Activated T-helper 1 cell treated with Interleukin-2 at 50 U/mL for 16 hours (primary cell): Measurements from ENCODE around the gene IL17RB.

Experiments used
- DNase-seq: peaks from one replicate; pipeline ENCODE4 v3.0.0-alpha.2; 2020; ENCODE audit warnings: low read depth

The IL17RB gene, protein sequence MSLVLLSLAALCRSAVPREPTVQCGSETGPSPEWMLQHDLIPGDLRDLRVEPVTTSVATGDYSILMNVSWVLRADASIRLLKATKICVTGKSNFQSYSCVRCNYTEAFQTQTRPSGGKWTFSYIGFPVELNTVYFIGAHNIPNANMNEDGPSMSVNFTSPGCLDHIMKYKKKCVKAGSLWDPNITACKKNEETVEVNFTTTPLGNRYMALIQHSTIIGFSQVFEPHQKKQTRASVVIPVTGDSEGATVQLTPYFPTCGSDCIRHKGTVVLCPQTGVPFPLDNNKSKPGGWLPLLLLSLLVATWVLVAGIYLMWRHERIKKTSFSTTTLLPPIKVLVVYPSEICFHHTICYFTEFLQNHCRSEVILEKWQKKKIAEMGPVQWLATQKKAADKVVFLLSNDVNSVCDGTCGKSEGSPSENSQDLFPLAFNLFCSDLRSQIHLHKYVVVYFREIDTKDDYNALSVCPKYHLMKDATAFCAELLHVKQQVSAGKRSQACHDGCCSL

DNA sequence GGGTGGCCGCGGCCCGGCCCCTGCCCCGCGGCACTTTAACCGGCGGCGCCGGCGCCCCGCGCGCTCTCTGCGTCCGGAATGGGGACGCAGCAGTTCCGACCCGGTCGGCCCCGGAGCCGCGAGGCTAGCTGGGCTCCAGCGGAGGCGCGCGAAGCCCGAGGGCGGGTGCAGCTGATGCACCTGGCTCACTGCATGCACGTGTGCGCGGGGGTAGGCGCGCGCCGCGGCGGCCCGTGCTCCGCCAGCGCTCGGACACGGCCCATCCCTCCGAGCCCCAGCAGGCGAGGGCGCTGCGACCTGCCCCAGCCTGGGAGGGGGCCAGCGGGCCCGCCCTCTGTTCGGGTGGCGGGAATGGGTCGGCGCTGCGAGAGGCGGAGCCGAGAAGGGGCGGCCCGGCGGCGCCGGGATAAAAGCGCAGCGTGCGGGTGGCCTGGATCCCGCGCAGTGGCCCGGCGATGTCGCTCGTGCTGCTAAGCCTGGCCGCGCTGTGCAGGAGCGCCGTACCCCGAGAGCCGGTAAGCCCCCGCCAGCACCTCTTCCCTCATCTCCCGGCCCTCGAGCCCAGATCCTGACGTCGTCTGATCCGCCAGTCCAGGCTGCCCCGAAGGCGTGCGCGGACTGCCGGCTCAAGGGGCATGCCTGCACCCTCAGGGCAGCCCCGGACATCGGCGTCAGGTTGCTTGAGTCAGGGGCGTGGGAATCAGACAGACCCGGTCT lies at the start of gene IL17RB, which contains the start of gene CHDH:
TSS of gene IL17RB (plus strand) at position 435 of the 717 bp plus-strand sequence. CDS start at position 456, 21 bp downstream.
TSS of gene CHDH (minus strand) at position 286 of the 717 bp plus-strand sequence. CDS start 22,411 bp downstream, outside the sequence.
- no peak for DNase-seq

DNA sequence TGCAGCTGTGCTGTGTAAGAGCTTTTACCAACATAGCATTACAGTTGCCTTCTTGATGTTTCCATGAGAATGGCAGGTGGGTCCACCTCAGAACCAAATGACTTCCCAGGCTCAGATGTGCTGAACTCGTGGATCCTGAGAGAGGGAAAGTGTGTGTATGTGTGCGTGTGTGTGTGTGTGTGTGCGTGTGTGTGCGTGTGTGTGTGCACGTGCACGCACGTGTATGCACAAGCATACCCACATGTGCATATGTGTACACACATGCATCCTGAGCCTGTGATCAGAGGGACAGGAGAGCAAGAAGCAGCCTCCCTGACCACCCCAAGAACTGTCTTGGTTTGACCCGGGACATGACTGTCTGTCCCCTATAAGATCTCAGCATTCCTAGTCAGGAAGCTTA lies 48.2 kb upstream of the IL17RB start:
- DNase-seq: no peak

GRCh38 chr3:53799338-53799865 lies 47.0 kb upstream of the IL17RB start:
- DNase-seq: no peak

DNA sequence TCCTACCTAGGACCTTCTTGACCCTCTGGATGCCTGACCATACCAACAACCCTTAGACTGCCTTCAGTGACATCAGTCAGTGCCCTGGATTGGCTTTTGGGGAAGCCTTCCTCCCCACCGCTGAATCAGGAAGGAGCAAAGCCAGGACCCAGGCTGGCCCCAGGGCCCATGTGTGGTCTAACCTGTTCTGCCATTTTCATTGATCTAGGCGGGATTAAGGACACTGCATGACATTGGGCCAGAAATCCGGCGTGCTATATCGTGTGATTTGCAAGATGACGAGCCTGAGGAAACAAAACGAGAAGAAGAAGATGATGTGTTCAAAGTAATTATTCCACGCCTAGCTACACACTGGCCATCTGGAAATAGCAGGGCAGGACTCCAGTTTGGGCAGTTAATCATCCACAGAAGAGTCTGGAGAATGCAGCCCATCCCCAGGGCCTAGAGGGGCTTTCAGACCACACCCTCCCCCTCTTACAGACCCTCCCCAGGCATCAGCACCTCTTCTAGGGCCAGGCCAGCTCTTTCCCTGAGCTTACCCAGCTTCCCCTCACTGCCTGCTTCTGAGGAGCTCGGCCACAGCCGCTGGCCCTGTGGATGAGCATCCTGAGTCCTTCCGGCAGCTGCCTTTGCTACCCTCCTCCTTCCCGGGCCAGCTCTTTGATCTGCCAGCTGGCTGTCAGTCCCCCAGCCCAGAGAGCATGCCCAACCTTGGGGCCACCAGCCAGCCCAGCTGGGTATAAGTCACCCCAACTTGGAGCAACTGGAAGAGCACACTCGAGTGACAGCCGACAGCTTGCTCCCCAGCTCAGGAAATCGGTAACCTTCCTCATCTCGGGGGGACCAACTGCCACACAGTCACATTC lies 46.1 kb upstream of the IL17RB start:
- DNase-seq: no peak

GRCh38 chr3:53801319-53801718 lies 45.0 kb upstream of the IL17RB start:
- no peak for DNase-seq

DNA sequence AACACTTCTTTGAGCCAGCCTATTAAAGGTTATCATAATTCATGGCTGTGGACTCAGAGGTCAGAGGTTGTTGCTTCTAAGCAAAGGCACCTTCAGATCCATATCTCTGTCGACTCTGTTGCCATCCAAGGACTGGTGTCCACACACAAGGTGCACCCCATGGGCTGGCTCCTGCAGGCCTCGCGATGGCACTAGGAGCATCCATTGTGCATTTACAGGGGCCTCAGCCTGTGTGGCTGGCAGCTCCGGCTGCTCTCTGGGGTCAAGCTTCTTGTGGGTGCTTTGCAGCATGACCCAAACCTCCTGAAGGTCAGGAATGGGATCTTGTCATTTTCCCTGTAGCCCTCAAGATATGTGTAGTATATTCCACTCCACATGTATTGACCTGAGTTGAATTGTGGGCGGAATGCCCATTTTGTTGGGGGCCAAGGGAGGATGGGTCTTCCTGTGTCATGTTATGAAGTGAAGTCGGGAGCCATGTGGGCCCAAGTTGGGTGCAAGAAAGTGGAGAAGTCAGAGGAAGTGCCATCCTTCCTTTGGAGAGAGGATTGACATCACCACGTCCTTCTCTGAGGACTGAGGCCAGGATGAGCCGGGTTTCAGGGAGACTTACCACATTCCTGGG lies 44.0 kb upstream of the IL17RB start:
- DNase-seq: no peak

DNA sequence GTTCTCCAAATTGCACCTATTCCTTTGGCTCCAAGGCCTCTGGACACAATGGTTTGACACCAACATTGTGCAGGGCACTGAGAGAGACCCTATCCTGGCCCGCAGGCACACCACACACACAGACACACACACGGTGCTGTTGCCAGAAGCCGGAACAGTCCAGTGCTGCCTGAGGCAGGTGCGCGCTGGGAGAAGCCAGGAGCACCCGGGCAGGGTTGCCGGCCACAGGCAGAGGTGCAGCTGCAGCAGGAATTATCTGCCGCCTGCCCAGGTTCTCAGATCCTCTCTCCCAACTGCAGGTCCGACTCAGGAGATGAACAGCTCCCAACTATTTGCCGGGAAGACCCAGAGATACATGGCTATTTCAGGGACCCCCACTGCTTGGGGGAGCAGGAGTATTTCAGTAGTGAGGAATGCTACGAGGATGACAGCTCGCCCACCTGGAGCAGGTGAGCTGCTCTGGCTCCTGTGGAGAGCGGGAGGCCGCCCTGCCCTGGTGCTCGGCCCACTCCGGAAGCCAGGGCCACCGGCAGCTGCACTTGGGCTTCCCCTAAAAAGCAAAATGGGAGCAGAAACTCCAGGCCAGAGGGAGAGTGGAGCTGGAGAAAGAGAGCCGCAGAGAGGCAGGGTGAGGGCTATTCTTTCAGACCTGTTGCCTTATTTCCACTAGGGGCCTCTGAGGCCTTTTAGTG lies 43.1 kb upstream of the IL17RB start:
- DNase-seq: no peak

DNA sequence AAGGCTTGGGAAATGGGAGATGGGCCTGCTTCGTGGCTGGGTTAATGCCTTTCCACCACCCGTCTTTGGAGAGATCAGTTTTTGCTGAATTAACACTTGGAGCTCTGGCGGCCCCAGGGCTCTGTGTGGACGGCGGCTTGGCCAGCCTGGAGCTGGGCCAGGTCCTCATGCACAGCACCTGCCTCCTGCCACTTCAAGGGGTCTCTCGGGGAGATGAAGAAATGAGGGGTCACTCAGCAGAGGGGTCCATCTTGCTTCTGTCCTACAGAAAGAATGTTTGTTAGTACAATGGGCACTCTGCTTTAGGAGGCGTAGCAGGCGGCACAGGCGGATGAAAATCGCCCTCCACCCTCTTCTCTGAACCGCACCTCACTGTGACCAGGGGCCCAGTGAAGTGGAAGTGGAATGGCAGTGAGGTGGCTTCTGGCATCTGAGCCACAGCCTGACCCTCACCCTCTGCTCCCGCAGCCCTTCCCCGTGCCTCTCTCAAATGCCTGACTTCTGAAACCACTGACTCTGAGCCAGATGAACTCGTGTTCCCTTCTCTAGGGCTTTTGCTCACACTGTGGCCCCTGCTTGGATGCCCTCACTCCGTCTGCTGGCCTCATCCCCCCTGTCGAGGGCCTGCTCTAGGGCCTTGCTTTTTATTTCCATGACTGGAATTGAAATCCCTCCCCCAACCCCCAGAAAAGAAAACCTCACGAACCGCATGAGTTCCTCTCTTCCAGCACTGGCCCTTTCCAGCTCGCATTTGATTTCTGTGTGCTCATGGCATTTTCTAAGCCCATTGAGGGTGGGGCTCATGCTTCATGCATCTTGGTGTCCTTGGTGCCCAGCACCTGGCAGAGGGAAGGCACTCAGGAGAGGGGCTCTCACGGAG lies 42.3 kb upstream of the IL17RB start:
- DNase-seq: no peak

DNA sequence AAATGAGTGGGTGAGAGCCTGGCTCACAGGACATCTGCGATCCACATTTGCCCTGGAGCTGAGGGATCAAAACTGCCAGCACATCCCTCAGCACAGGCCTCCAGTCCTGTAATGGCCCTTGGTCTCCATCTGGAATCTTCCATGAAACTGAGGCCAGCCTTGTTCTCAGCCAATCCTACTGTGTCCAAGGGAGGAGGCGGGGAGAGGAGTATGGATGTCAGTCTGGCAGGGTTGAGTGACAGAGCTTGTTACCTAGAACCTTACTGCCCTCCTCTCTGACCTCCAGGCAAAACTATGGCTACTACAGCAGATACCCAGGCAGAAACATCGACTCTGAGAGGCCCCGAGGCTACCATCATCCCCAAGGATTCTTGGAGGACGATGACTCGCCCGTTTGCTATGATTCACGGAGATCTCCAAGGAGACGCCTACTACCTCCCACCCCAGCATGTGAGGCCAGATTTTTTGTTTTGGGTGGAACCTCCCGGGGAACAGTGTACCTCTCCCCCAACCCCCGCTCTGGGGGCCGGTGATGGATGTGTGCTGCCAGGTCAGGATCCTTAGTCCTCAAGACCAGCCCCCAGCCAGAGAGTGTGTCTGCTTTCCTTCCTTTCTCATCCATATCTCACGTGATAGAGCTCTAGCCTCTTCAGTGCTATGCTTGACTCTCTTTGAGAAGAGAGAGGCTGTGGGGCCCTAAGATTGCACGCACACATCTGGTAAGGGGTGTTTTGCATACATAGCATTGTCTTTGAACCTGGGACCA lies 41.5 kb upstream of the IL17RB start:
- DNase-seq: no peak

DNA sequence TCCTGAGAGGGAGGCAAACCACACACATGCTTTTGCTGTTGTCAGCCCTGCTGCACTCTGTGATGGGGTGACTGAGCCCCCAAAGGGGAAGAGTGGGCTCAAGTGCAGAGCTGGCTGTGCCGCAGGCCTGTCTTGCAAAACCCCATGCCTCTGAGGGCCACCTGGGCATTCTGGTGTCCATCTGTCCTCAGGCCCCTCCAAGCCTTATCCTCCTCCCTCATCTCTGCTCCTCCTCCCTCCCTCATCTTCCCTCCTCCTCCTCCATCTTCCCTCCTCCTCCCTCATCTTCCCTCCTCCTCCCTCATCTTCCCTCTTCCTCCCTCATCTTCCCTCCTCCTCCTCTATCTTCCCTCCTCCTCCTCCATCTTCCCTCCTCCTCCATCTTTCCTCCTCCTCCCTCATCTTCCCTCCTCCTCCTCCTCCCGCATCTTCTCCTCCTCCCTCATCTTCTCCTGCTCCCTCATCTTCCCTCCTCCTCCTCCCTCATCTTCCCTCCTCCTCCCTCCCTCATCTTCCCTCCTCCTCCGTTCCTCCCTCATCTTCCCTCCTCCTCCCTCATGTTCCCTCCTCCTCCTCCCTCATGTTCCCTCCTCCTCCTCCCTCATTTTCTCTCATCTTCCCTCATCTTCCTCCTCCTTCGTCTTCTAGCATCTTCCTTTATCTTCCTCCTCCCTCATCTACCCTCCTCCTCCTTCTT lies 40.8 kb upstream of the IL17RB start:
- DNase-seq: no peak

DNA sequence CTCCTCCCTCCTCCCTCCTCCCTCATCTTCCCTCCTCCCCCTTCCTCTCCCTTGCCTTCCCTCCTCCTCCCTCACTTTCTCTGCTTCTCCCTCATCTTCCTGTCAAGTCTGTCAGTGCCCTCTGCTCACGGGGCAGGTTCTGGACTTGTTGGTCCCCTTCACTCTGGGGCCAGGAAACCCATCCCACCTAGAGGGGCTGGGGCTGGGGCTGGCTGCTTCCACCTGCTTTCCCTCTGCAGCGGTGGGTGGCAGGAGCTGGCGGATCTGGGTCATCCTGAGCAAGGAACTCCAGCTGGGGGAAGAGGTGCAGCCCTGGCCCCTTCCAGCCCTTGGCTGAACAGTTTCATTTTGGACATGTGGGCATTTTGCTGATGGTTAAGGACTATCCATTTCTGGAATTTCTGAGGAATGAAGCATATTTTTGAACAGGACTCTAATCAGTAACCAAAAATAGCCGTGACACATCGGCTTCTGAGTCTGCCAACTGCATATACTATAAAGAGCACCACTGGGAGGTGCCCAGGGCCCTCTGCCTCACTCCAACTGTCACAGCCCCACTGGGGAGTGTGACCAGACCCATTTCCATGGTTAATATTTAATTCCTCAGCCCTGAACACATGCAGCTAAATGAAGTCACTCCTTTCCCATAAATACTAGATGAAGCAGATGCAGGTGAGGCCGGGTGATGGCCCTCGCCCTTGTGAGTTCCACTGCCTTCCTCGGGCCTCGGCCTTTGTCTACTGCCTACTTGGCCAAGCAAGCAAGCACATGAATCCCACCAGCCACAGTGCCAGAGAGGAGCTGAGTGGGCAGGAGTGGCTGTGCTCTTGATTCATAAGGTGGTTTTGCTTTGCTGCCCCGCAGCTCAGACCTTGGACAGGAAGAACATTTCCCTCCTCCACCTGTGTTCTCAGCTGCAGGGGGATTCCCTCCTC lies 39.9 kb upstream of the IL17RB start:
- DNase-seq: no peak

- no peak for DNase-seq
These were observed 39.1 kb upstream of the IL17RB start for GRCh38 chr3:53807117-53807810.

DNA sequence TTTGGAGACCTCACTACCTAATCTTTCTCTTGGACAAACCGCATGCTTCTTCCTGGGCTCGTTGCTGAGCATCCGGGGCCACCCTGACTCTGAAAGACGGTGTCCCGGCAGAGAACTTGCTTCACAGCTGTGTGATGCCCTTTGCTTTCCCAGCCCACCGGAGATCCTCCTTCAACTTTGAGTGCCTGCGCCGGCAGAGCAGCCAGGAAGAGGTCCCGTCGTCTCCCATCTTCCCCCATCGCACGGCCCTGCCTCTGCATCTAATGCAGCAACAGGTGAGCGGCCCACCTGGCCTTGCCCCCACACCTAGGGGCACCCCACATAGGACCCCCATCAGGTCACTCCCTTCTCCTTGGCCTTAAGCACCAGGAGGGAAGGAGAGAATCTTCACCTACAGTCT lies 37.9 kb upstream of the IL17RB start:
- DNase-seq: no peak

DNA sequence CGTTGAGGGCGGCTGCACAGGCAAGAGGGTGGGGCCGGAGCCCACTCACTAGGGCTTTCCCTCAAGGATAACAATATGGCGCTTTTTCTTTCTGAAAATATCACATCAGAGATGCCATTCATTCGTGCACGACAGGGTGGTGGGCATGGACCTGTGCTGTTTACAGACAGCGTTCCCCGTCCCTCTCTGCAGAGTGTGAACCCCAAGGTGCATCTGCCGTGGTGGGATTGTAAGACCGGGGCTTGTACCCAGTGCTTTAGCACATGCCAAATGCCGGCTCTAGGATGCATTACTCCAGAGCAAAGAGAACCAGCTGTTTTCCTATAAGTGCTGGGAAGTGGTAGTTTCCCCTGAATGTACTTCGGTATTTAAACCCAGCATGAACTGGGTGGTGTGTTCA lies 37.1 kb upstream of the IL17RB start:
- no peak for DNase-seq

GRCh38 chr3:53809764-53810400 lies 36.5 kb upstream of the IL17RB start:
- DNase-seq: no peak
